Measurements from ENCODE around the gene SSBP4. TPM values are rescaled to one million over a fixed set of nuclear protein-coding genes. Genes with fewer than 3 reads are reported as not detected.

The SSBP4 gene
- total and polyA plus RNA-seq, 2 donors (not counting 1 experiment from before 2014, with no cell fraction given): 37.0 to 64.2 TPM

DNA sequence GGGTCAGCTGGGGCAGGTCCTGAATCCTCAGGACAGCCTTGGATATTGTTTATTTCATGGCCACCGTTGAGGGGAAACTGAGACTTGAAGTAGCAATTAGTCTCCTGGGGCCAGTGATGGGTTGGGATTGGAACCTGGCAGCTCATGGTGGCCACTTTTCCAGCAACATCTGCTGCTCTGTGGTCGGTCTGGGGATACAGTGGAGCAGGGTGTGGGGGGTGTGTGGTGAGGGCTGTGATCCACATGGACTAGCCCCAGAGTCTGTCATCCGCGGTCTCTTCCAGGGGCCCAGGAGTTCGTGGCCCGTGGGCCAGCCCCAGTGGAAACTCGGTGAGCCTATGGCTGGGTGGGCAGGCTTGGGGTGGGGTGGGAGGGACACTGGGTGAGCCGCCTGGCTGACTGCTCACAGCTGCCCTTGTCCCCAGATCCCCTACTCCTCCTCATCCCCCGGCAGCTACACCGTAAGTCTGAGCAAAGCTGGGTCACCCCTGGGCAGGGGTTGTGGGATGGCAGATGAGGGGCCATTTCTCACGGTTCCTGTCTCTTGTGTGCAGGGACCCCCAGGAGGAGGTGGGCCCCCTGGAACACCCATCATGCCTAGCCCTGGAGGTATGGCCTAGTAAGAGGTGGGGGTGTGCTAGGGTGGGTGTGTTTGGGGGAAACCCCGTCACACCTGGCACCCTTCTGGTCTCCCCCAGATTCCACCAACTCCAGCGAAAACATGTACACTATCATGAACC lies 13.2 kb downstream of the SSBP4 start:
- peak overlapping the region; percentile 81 for H3K4me3 Mint-ChIP-seq
- peaks cover 40 to 60% of the 10 kb centered on the region in 2 donors for H3K4me1 ChIP-seq (ENCODE audit: control insufficient read depth in 2 of 2, insufficient read depth in 2 of 2, low read length in 2 of 2)

More for the DNA sequence above, 13.2 kb downstream of the SSBP4 start:
- Mint-ChIP-seq H3K27me3 (no peaks in the 10 kb centered on the region), H3K9me3 (ENCODE audit: insufficient read depth) (no peaks in the 10 kb centered on the region), H3K4me1 (peaks cover 38% of the 10 kb centered on the region), H3K27ac (peak overlapping the region; percentile 71)
- WGBS (ENCODE audit: insufficient coverage): 83% methylated on average over 5 of the region's 13 CpGs
- TF ChIP-seq, protein P1, sequence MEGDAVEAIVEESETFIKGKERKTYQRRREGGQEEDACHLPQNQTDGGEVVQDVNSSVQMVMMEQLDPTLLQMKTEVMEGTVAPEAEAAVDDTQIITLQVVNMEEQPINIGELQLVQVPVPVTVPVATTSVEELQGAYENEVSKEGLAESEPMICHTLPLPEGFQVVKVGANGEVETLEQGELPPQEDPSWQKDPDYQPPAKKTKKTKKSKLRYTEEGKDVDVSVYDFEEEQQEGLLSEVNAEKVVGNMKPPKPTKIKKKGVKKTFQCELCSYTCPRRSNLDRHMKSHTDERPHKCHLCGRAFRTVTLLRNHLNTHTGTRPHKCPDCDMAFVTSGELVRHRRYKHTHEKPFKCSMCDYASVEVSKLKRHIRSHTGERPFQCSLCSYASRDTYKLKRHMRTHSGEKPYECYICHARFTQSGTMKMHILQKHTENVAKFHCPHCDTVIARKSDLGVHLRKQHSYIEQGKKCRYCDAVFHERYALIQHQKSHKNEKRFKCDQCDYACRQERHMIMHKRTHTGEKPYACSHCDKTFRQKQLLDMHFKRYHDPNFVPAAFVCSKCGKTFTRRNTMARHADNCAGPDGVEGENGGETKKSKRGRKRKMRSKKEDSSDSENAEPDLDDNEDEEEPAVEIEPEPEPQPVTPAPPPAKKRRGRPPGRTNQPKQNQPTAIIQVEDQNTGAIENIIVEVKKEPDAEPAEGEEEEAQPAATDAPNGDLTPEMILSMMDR (IDR thresholded peaks at IDR 0.05): no peak
- no peak for TF ChIP-seq EZH2 (IDR thresholded peaks at IDR 0.05; ENCODE audit: borderline replicate concordance, insufficient read depth, low read depth, low read length, poor library complexity, severe bottlenecking)
- ATAC-seq (ENCODE audit: low read depth) (no peak), DNase-seq (no peak)
- Histone ChIP-seq H3K27me3 (replicated peaks in 1 of 4; ENCODE audit: control extremely low read depth in 1 of 4, control insufficient read depth in 3 of 4, insufficient read depth in 4 of 4, low read length in 3 of 4) (no peaks in the 10 kb centered on the region), H3K9ac (ENCODE audit: low read length) (peak overlapping the region; percentile 84), H3K4me3 (ENCODE audit: control extremely low read depth in 1 of 5, extremely low read depth in 1 of 5, insufficient read depth in 1 of 5, low read depth in 2 of 5, low read length in 4 of 5) (peak overlapping the region in 4 of 5 experiments; percentile 78 to 92 (median 86)), H2AFZ (ENCODE audit: insufficient read depth, low read depth, low read length, poor library complexity, severe bottlenecking) (peak overlapping the region; percentile 76), H3K79me2 (ENCODE audit: control insufficient read depth, insufficient read depth, low read length) (peaks cover 10% of the 10 kb centered on the region), H3K27ac (ENCODE audit: low read length in 2 of 2) (peak overlapping the region; percentile 57 to 79), H3K9me3 (ENCODE audit: control extremely low read depth in 1 of 3, control insufficient read depth in 2 of 3, insufficient read depth in 1 of 3, low read length in 2 of 3) (no peaks in the 10 kb centered on the region), H3K36me3 (replicated peaks in 1 of 2; ENCODE audit: control extremely low read depth in 1 of 2, control insufficient read depth in 1 of 2, extremely low read depth in 1 of 2, insufficient read depth in 2 of 2, low read length in 1 of 2) (no peaks in the 10 kb centered on the region), H3K4me2 (replicated peaks; ENCODE audit: low read depth, low read length, poor library complexity, severe bottlenecking) (peak overlapping the region; percentile 98), H4K20me1 (ENCODE audit: control insufficient read depth, insufficient read depth, low read length, poor library complexity, severe bottlenecking) (peaks cover 33% of the 10 kb centered on the region)
- intact Hi-C loops (cut with micrococcal nuclease): no loop called here
- CTCF ChIA-PET: interaction anchor here (0.7 to 3.4 kb wide), 3 partner anchors 13 to 153 kb away, joined by 3 to 13 read pairs (median 4); partner anchors contain the start of gene SSBP4
- POLR2A ChIA-PET: interaction anchor here (0.5 to 1.0 kb wide), 2 partner anchors 11 to 192 kb away, joined by 3 read pairs; no protein-coding TSS in a partner anchor
